ENCODE data around the gene CTSW.

Gene CTSW

GRCh38 chr11:65928667-65929066 lies 49.0 kb downstream of the CTSW start:
- DNase-seq (ENCODE audit: low read depth), result no peak

GRCh38 chr11:65931773-65932557 lies 52.3 kb downstream of the CTSW start:
- no peak for DNase-seq (ENCODE audit: low read depth)

DNA sequence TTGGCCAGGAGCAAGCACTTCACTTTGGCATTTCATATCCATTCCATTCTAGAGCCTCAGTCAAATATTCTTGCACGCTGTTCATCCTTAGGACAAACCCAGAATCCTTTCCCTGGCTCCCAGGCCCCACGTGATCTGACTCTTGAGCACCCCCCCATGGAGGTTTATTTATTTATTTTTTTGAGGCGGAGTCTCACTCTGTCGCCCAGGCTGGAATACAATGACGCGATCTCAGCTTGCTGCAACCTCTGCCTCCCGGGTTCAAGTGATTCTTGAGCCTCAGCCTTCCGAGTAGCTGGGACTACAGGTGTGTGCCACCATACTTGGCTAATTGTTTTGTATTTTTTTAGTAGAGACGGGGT lies 52.9 kb downstream of the CTSW start:
- DNase-seq (ENCODE audit: low read depth), result no peak

Measured in stimulated activated CD4-positive, alpha-beta T cell treated with anti-CD3 and anti-CD28 coated beads, Interleukin-2, amount 100 ng/mL, for 4 hours (primary cell).